Ishikawa (cell line): ENCODE data around the gene FRRS1.

Experiments
- EGR1 ChIP-seq: IDR thresholded peaks from 2 replicates; pipeline ENCODE4 v1.6.1; 2012
- EP300 ChIP-seq: IDR thresholded peaks from 2 replicates; pipeline ENCODE4 v1.6.1; 2012; ENCODE audit warnings: borderline replicate concordance
- FOXM1 ChIP-seq: IDR thresholded peaks from 2 replicates; pipeline ENCODE4 v1.6.1; 2012; ENCODE audit warnings: low read depth, borderline replicate concordance
- MAX ChIP-seq: IDR thresholded peaks from 2 replicates; pipeline ENCODE4 v1.6.1; 2012
- REST ChIP-seq: IDR thresholded peaks from 2 replicates; pipeline ENCODE4 v1.6.1; 2012; ENCODE audit warnings: low read depth, mild to moderate bottlenecking
- TCF12 ChIP-seq: IDR thresholded peaks from 2 replicates; pipeline ENCODE4 v1.6.1; 2012; ENCODE audit warnings: low read depth
- TF ChIP-seq, protein P1 (sequence below): IDR thresholded peaks from 2 replicates; pipeline ENCODE4 v1.6.1; 2012

DNA sequence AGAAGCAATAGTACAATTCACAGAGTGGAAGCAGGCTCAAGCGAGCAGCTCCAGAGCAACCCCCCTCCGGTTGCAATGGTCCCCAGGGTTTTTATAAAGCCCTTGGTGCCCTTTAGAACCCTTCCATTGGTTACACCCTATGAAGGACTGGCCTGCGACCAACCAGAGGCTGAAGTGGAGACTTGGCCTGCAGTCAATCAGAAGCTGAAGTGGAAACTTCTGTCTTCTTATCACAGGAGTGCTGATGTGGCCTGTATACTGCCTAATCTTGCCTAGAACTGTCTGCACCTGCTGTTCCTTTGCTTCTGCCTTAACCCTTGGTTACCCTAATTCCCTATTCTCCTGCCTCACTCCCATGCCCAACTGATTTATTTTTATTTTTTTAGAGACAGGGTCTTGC is 15.4 kb upstream of the FRRS1 start:
- TF ChIP-seq EGR1 (no peak), MAX (no peak), REST (no peak), FOXM1 (no peak), EP300 (no peak), TCF12 (no peak)
- TF ChIP-seq, protein P1, sequence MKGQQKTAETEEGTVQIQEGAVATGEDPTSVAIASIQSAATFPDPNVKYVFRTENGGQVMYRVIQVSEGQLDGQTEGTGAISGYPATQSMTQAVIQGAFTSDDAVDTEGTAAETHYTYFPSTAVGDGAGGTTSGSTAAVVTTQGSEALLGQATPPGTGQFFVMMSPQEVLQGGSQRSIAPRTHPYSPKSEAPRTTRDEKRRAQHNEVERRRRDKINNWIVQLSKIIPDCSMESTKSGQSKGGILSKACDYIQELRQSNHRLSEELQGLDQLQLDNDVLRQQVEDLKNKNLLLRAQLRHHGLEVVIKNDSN: no peak
